Activated T-helper 2 cell treated with anti-CD3 and anti-CD28 coated beads, Interferon-gamma antibody, Interleukin-2, Interleukin-4, amounts not matched to agents 10 μg/mL and 5 μg/mL and 100 μg/mL, durations not matched to agents 14 hours and 24 hours and 36 hours (primary cell): ENCODE data around the gene ST8SIA6. TPM values are rescaled to one million over a fixed set of nuclear protein-coding genes. Genes with fewer than 3 reads are reported as not detected.

ENCODE experiments used
- DNase-seq: peaks from one replicate; pipeline ENCODE4 v3.0.0; 2021; ENCODE audit warnings: low spot score
- H3K27ac Mint-ChIP-seq: one replicate; pipeline ENCODE4 v1.8.0; 2021; ENCODE audit warnings: mixed read lengths
- H3K27me3 Mint-ChIP-seq: one replicate; pipeline ENCODE4 v1.8.0; 2021; ENCODE audit warnings: low read depth, mixed read lengths
- H3K36me3 Mint-ChIP-seq: one replicate; pipeline ENCODE4 v1.8.0; 2021; ENCODE audit warnings: low read depth, mixed read lengths
- H3K4me1 Mint-ChIP-seq: one replicate; pipeline ENCODE4 v1.8.0; 2021; ENCODE audit warnings: low read depth, mixed read lengths
- H3K4me3 Mint-ChIP-seq: one replicate; pipeline ENCODE4 v1.8.0; 2021; ENCODE audit warnings: low read depth, mild to moderate bottlenecking, moderate library complexity, mixed read lengths
- H3K9me3 Mint-ChIP-seq: one replicate; pipeline ENCODE4 v1.8.0; 2021; ENCODE audit warnings: mixed read lengths
- intact Hi-C: fragments of 100-400 bp; cut with micrococcal nuclease; formaldehyde crosslinking; loops from one replicate; pipeline ENCODE4 v1.15.1; 2023
- total RNA-seq: library from RNA; stranded (reverse); gene quantifications from 2 replicates; pipeline ENCODE4 v1.2.3, GENCODE V29; 2022

The ST8SIA6 gene
- total RNA-seq, 1 donor from 2014 or later, result not detected

DNA sequence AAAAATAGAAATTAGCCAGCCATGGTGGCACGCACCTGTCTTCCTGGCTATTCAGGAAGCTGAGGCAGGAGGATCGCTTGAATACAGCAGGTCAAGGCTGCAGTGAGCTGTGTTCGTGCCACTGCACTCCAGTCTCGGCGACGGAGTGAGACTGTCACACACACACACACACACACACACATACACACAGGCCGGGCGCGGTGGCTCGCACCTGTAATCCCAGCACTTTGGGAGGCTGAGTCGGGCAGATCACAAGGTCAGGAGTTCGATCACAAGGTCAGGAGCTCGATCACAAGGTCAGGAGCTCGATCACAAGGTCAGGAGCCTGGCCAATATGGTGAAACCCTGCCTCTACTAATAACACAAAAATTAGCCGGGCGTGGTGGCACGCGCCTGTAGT is 68.4 kb downstream of the ST8SIA6 start:
- H3K4me3 Mint-ChIP-seq, result no peak overlapping the region
- H3K4me1 Mint-ChIP-seq, result no peaks in the 10 kb centered on the region
- intact Hi-C loops, result no loop called here
- H3K27ac Mint-ChIP-seq, result no peak overlapping the region
- no peaks in the 10 kb centered on the region for H3K27me3 Mint-ChIP-seq
- no peaks in the 10 kb centered on the region for H3K9me3 Mint-ChIP-seq
- DNase-seq, result no peak
- no peaks in the 10 kb centered on the region for H3K36me3 Mint-ChIP-seq

- Mint-ChIP-seq H3K9me3 (no peaks in the 10 kb centered on the region), H3K27ac (no peak overlapping the region), H3K36me3 (no peaks in the 10 kb centered on the region), H3K4me3 (no peak overlapping the region), H3K4me1 (no peaks in the 10 kb centered on the region), H3K27me3 (no peaks in the 10 kb centered on the region)
- DNase-seq, result no peak
- intact Hi-C loops, result no loop called here
These were observed 69.3 kb downstream of the ST8SIA6 start for GRCh38 chr10:17385066-17385465.

GRCh38 chr10:17383801-17384555 is 70.4 kb downstream of the ST8SIA6 start:
- Mint-ChIP-seq H3K36me3 (no peaks in the 10 kb centered on the region), H3K4me3 (no peak overlapping the region), H3K27ac (no peak overlapping the region), H3K4me1 (no peaks in the 10 kb centered on the region), H3K27me3 (no peaks in the 10 kb centered on the region), H3K9me3 (no peaks in the 10 kb centered on the region)
- no peak for DNase-seq
- intact Hi-C loops, result no loop called here

DNA sequence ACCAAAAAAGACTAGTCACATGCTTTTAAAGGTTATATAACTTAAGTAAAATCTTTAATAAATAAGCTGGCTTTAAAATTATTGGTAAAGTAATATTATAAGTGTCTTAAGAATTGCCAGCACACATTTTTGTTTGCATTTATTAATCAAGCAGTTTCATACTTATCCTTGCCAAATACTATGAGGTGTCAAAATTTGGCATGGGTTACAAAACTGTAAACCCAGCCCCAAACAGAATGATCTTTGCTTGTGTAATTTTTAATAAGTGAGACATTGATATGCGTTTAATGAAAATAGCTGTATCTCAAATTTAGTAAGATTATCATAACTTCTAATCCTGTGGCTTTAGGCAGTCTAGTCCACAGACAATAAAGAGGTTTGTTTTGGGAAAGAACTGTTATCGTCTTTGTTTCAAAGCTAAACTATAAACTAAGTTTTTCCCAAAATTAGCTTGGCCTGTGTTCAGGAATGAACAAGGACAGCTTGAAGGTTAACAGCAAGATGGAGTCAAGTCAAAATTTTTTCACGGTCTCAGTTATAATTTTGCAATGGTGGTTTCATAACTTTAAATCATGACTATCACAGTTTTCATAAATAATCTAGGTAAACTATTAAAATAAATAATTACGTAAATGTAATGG is 72.8 kb downstream of the ST8SIA6 start:
- Mint-ChIP-seq H3K4me3 (no peak overlapping the region), H3K36me3 (no peaks in the 10 kb centered on the region), H3K27ac (no peak overlapping the region), H3K9me3 (no peaks in the 10 kb centered on the region), H3K4me1 (no peaks in the 10 kb centered on the region), H3K27me3 (no peaks in the 10 kb centered on the region)
- no peak for DNase-seq
- intact Hi-C loops, result no loop called here

DNA sequence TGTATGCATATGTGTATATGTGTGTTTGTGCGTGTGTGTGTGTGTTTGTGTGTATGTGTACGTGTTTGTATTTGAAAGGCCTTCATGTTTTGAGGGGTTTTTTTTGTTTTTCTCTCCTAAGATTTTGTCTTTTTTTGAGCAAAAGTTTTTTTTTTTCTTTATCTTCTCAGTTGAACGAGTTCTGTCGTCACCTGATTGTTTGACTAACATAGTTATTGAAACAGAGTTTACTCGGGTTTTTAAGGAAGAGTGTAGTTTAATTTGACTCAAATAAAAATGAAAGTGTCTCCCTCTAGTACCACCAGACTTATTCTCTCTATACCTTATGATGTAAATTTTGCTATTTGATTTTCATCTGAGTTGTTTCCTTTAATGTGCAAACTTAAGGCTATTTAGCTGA is 73.5 kb downstream of the ST8SIA6 start:
- H3K9me3 Mint-ChIP-seq, result no peaks in the 10 kb centered on the region
- H3K36me3 Mint-ChIP-seq, result no peaks in the 10 kb centered on the region
- no peaks in the 10 kb centered on the region for H3K4me1 Mint-ChIP-seq
- no peak for DNase-seq
- H3K27me3 Mint-ChIP-seq, result no peaks in the 10 kb centered on the region
- intact Hi-C loops, result no loop called here
- H3K4me3 Mint-ChIP-seq, result no peak overlapping the region
- no peak overlapping the region for H3K27ac Mint-ChIP-seq

DNA sequence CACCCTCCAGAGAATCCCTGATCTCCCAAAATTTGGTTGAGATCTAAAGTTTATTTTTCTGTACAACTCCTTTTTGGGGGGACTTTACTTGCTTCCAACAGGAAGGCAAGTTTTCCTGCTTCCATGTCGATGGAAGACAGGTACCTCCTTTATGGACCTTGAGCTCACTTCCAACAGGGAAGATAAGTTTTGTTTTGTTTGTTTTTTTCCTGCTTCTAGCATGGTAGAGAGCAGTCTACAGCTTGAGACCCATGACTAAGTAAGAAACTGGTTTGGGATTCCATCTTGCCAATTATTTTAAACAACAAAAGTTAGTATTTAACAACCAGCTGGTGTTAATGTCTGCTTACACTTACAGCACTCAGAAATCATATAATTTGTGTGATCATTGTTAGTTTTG is 74.4 kb downstream of the ST8SIA6 start:
- no peaks in the 10 kb centered on the region for H3K36me3 Mint-ChIP-seq
- no peaks in the 10 kb centered on the region for H3K27me3 Mint-ChIP-seq
- no peaks in the 10 kb centered on the region for H3K4me1 Mint-ChIP-seq
- no peak overlapping the region for H3K27ac Mint-ChIP-seq
- no peak for DNase-seq
- H3K9me3 Mint-ChIP-seq, result no peaks in the 10 kb centered on the region
- H3K4me3 Mint-ChIP-seq, result no peak overlapping the region
- intact Hi-C loops, result no loop called here

GRCh38 chr10:17379151-17379690 is 75.2 kb downstream of the ST8SIA6 start:
- DNase-seq, result no peak
- intact Hi-C loops, result no loop called here
- Mint-ChIP-seq H3K4me3 (no peak overlapping the region), H3K27ac (no peak overlapping the region), H3K4me1 (no peaks in the 10 kb centered on the region), H3K27me3 (no peaks in the 10 kb centered on the region), H3K36me3 (no peaks in the 10 kb centered on the region), H3K9me3 (no peaks in the 10 kb centered on the region)

GRCh38 chr10:17375936-17376584 is 78.3 kb downstream of the ST8SIA6 start:
- no peaks in the 10 kb centered on the region for H3K36me3 Mint-ChIP-seq
- intact Hi-C loops, result no loop called here
- no peaks in the 10 kb centered on the region for H3K4me1 Mint-ChIP-seq
- H3K9me3 Mint-ChIP-seq, result no peaks in the 10 kb centered on the region
- DNase-seq, result peak; percentile 15
- H3K4me3 Mint-ChIP-seq, result no peak overlapping the region
- no peaks in the 10 kb centered on the region for H3K27me3 Mint-ChIP-seq
- no peak overlapping the region for H3K27ac Mint-ChIP-seq

- no peak for DNase-seq
- H3K27ac Mint-ChIP-seq, result no peak overlapping the region
- intact Hi-C loops, result no loop called here
These were observed 85.6 kb downstream of the ST8SIA6 start for GRCh38 chr10:17368708-17369272.

GRCh38 chr10:17366705-17367104 is 87.7 kb downstream of the ST8SIA6 start:
- no peak for DNase-seq
- intact Hi-C loops, result no loop called here
- no peaks in the 10 kb centered on the region for H3K27me3 Mint-ChIP-seq
- H3K4me3 Mint-ChIP-seq, result no peak overlapping the region
- H3K36me3 Mint-ChIP-seq, result no peaks in the 10 kb centered on the region
- no peaks in the 10 kb centered on the region for H3K9me3 Mint-ChIP-seq
- H3K4me1 Mint-ChIP-seq, result no peaks in the 10 kb centered on the region
- no peak overlapping the region for H3K27ac Mint-ChIP-seq

More at GRCh38 chr10:17368708-17369272, 85.6 kb downstream of the ST8SIA6 start:
- no peaks in the 10 kb centered on the region for H3K36me3 Mint-ChIP-seq
- H3K4me3 Mint-ChIP-seq, result no peak overlapping the region
- H3K27me3 Mint-ChIP-seq, result no peaks in the 10 kb centered on the region
- no peaks in the 10 kb centered on the region for H3K4me1 Mint-ChIP-seq
- no peaks in the 10 kb centered on the region for H3K9me3 Mint-ChIP-seq

GRCh38 chr10:17365402-17365801 is 89.0 kb downstream of the ST8SIA6 start:
- Mint-ChIP-seq H3K4me3 (no peak overlapping the region), H3K27ac (no peak overlapping the region), H3K27me3 (peaks cover 3% of the 10 kb centered on the region), H3K36me3 (no peaks in the 10 kb centered on the region), H3K9me3 (no peaks in the 10 kb centered on the region), H3K4me1 (no peaks in the 10 kb centered on the region)
- intact Hi-C loops, result no loop called here
- DNase-seq, result no peak

DNA sequence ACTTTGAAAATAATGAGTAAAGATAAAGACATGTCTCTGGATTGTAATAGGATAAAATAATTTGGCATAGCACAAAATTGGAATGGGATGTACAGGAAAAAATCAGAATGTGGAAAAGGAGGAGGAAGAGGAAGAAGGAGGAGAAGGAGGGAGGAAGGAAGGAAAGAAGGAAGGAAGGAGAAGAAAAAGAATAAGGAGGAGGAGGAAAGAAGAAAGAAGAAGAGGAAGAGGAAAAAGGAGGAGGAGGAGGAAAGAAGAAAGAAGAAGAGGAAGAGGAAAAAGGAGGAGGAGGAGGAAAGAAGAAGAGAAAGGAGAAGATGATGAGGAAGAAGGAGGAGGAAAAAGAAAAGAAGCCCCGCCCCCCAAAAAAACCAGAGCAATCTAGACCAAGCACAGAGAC is 95.9 kb downstream of the ST8SIA6 start:
- peaks cover 11% of the 10 kb centered on the region for H3K27me3 Mint-ChIP-seq
- H3K4me1 Mint-ChIP-seq, result no peaks in the 10 kb centered on the region
- intact Hi-C loops, result no loop called here
- no peak overlapping the region for H3K27ac Mint-ChIP-seq
- H3K4me3 Mint-ChIP-seq, result no peak overlapping the region
- no peaks in the 10 kb centered on the region for H3K36me3 Mint-ChIP-seq
- no peaks in the 10 kb centered on the region for H3K9me3 Mint-ChIP-seq
- DNase-seq, result no peak

GRCh38 chr10:17357781-17358180 is 96.6 kb downstream of the ST8SIA6 start:
- intact Hi-C loops, result no loop called here
- Mint-ChIP-seq H3K27me3 (peaks cover 11% of the 10 kb centered on the region), H3K4me1 (no peaks in the 10 kb centered on the region), H3K4me3 (no peak overlapping the region), H3K27ac (no peak overlapping the region), H3K9me3 (no peaks in the 10 kb centered on the region), H3K36me3 (no peaks in the 10 kb centered on the region)
- no peak for DNase-seq
